Osteoblast (primary cell): ENCODE results near the gene BRAT1. TPM values are rescaled to one million over a fixed set of nuclear protein-coding genes. Genes with fewer than 3 reads are reported as not detected.
"Not testable (repeated sequence)": the region's sequence is repeated elsewhere in the genome, so short reads cannot be mapped to it uniquely, and the experiment has no call there.

Source experiments
- DNase-seq: peaks from one replicate; pipeline ENCODE4 v3.0.0; 2011; ENCODE audit warnings: low spot score, mixed read lengths; ENCODE audit not compliant: insufficient read length; ENCODE audit errors: missing footprints
- H2AFZ ChIP-seq: 2 replicates; pipeline ENCODE4 v1.6.0; 2011; ENCODE audit warnings: mild to moderate bottlenecking, low read length
- H3K27ac ChIP-seq: 2 replicates; pipeline ENCODE4 v1.5.1; 2011; ENCODE audit warnings: mild to moderate bottlenecking, low read depth, low read length, moderate library complexity
- H3K27me3 ChIP-seq: 2 replicates; pipeline ENCODE4 v1.6.0; 2012; ENCODE audit warnings: mild to moderate bottlenecking, control low read depth, inconsistent platforms, low read length, moderate library complexity; ENCODE audit not compliant: insufficient read depth
- H3K36me3 ChIP-seq: 2 replicates; pipeline ENCODE4 v1.5.1; 2011; ENCODE audit warnings: mild to moderate bottlenecking, low read length, control low read depth, moderate library complexity; ENCODE audit not compliant: insufficient read depth
- H3K4me1 ChIP-seq: 2 replicates; pipeline ENCODE4 v1.5.1; 2011; ENCODE audit warnings: mild to moderate bottlenecking, low read length, control low read depth, moderate library complexity; ENCODE audit not compliant: insufficient read depth
- H3K4me2 ChIP-seq: 2 replicates; pipeline ENCODE4 v1.6.0; 2011; ENCODE audit warnings: mild to moderate bottlenecking, low read length; ENCODE audit not compliant: insufficient read depth
- H3K4me3 ChIP-seq: fragments of 200-600 bp; sonication (generic); 3 replicates; pipeline ENCODE4 v1.5.1; 2012; ENCODE audit warnings: mild to moderate bottlenecking, low read length, inconsistent platforms; ENCODE audit not compliant: insufficient read depth
- H3K79me2 ChIP-seq: 2 replicates; pipeline ENCODE4 v1.6.0; 2012; ENCODE audit warnings: mild to moderate bottlenecking, low read length, control low read depth, inconsistent platforms; ENCODE audit not compliant: insufficient read depth
- H3K9me3 ChIP-seq: 2 replicates; pipeline ENCODE4 v1.5.1; 2011; ENCODE audit warnings: low read depth, low read length, control low read depth
- H4K20me1 ChIP-seq: 2 replicates; pipeline ENCODE4 v1.6.0; 2012; ENCODE audit warnings: mild to moderate bottlenecking, low read length, control low read depth; ENCODE audit not compliant: insufficient read depth
- CTCF ChIP-seq: IDR thresholded peaks from 2 replicates; pipeline ENCODE4 v1.5.1; 2011; ENCODE audit warnings: mild to moderate bottlenecking, low read depth, low read length, moderate library complexity; ENCODE audit errors: extremely low read depth
- total RNA-seq: library from RNA; depleted of rRNA; stranded (reverse); fragments of >200 nt; gene quantifications from 2 replicates; pipeline ENCODE4 v1.2.3, GENCODE V29; 2012

BRAT1 gene
- total RNA-seq, 1 donor, result 28.2 TPM

GRCh38 chr7:2566890-2567678, 11.8 kb upstream of the BRAT1 start:
- Histone ChIP-seq H3K79me2 (peaks cover 26% of the 10 kb centered on the region), H3K4me3 (no peak overlapping the region), H2AFZ (no peak overlapping the region), H3K9me3 (no peaks in the 10 kb centered on the region), H3K27me3 (no peaks in the 10 kb centered on the region), H3K36me3 (peaks cover 9% of the 10 kb centered on the region), H3K27ac (no peak overlapping the region), H4K20me1 (peaks cover 9% of the 10 kb centered on the region), H3K4me2 (no peak overlapping the region), H3K4me1 (peaks cover 4% of the 10 kb centered on the region)
- TF ChIP-seq CTCF, result no peak
- no peak for DNase-seq

GRCh38 chr7:2566348-2566889, 11.1 kb upstream of the BRAT1 start:
- no peak for TF ChIP-seq CTCF
- Histone ChIP-seq H3K4me3 (no peak overlapping the region), H2AFZ (no peak overlapping the region), H3K27ac (no peak overlapping the region), H3K27me3 (no peaks in the 10 kb centered on the region), H3K79me2 (peaks cover 29% of the 10 kb centered on the region), H4K20me1 (peaks cover 5% of the 10 kb centered on the region), H3K9me3 (no peaks in the 10 kb centered on the region), H3K36me3 (peaks cover 5% of the 10 kb centered on the region), H3K4me1 (no peaks in the 10 kb centered on the region), H3K4me2 (no peak overlapping the region)
- no peak for DNase-seq

- H3K4me1 ChIP-seq, result peaks cover under 1% of the 10 kb centered on the region
- H3K79me2 ChIP-seq, result peaks cover 32% of the 10 kb centered on the region
- H3K27ac ChIP-seq, result no peak overlapping the region
- H2AFZ ChIP-seq, result no peak overlapping the region
- TF ChIP-seq CTCF, result no peak
- no peak overlapping the region for H3K4me3 ChIP-seq
- no peak overlapping the region for H3K4me2 ChIP-seq
- no peaks in the 10 kb centered on the region for H3K9me3 ChIP-seq
- peak; percentile 44 for DNase-seq
- peaks cover 5% of the 10 kb centered on the region for H4K20me1 ChIP-seq
- no peaks in the 10 kb centered on the region for H3K27me3 ChIP-seq
- peaks cover 5% of the 10 kb centered on the region for H3K36me3 ChIP-seq
These were observed 9.7 kb upstream of the BRAT1 start for GRCh38 chr7:2564970-2565540.

- not testable (repeated sequence) for H3K27ac ChIP-seq, H3K27me3 ChIP-seq, H3K4me1 ChIP-seq, H3K9me3 ChIP-seq, H3K4me3 ChIP-seq, H3K4me2 ChIP-seq, H4K20me1 ChIP-seq, H3K36me3 ChIP-seq, DNase-seq, H2AFZ ChIP-seq
- peaks cover 42% of the 10 kb centered on the region for H3K79me2 ChIP-seq
These were observed 8.6 kb upstream of the BRAT1 start for GRCh38 chr7:2563955-2564354.
